HEK293 (cell line): ENCODE measurements around the gene ZNF606.

Source experiments
- EGR2 ChIP-seq: fragments of 450-650 bp; formaldehyde crosslinking; IDR thresholded peaks from 2 replicates; pipeline ENCODE4 v1.5.1; 2016; ENCODE audit warnings: low read depth, missing biosample characterization, missing genetic modification characterization
- HOXA7 ChIP-seq: sonication (generic); formaldehyde crosslinking; IDR thresholded peaks from 2 replicates; pipeline ENCODE4 v1.8.1; 2022; ENCODE audit warnings: missing genetic modification reagents, borderline replicate concordance
- MYNN ChIP-seq: fragments of 450-650 bp; formaldehyde crosslinking; IDR thresholded peaks from 2 replicates; pipeline ENCODE4 v1.5.1; 2016; ENCODE audit warnings: missing biosample characterization, missing genetic modification characterization, borderline replicate concordance
- OVOL3 ChIP-seq: fragments of 450-650 bp; formaldehyde crosslinking; IDR thresholded peaks from 2 replicates; pipeline ENCODE4 v1.5.1; 2016; ENCODE audit warnings: missing biosample characterization, missing genetic modification characterization
- SP2 ChIP-seq: fragments of 450-650 bp; formaldehyde crosslinking; IDR thresholded peaks from 2 replicates; pipeline ENCODE4 v1.5.1; 2016; ENCODE audit warnings: missing biosample characterization, missing genetic modification characterization
- ZBTB8A ChIP-seq: fragments of 450-650 bp; formaldehyde crosslinking; IDR thresholded peaks from 2 replicates; pipeline ENCODE4 v1.5.1; 2016; ENCODE audit warnings: missing biosample characterization, missing genetic modification characterization
- ZEB2 ChIP-seq: fragments of 450-650 bp; formaldehyde crosslinking; IDR thresholded peaks from 2 replicates; pipeline ENCODE4 v1.5.1; 2016; ENCODE audit warnings: missing biosample characterization, missing genetic modification characterization
- ZFP69B ChIP-seq: fragments of 450-650 bp; formaldehyde crosslinking; IDR thresholded peaks from 2 replicates; pipeline ENCODE4 v1.5.1; 2016; ENCODE audit warnings: missing biosample characterization, missing genetic modification characterization
- ZNF146 ChIP-seq: fragments of 450-650 bp; formaldehyde crosslinking; IDR thresholded peaks from 2 replicates; pipeline ENCODE4 v1.5.1; 2016; ENCODE audit warnings: missing biosample characterization, missing genetic modification characterization
- ZNF202 ChIP-seq: fragments of 450-650 bp; formaldehyde crosslinking; IDR thresholded peaks from 2 replicates; pipeline ENCODE4 v1.5.1; 2016; ENCODE audit warnings: missing biosample characterization, missing genetic modification characterization, borderline replicate concordance
- ZNF248 ChIP-seq: fragments of 450-650 bp; formaldehyde crosslinking; IDR thresholded peaks from 2 replicates; pipeline ENCODE4 v1.5.1; 2017; ENCODE audit warnings: missing biosample characterization, missing genetic modification characterization
- ZNF266 ChIP-seq: fragments of 450-650 bp; formaldehyde crosslinking; IDR thresholded peaks from 2 replicates; pipeline ENCODE4 v1.5.1; 2016; ENCODE audit warnings: missing biosample characterization, missing genetic modification characterization, low read depth
- ZNF335 ChIP-seq: fragments of 450-650 bp; formaldehyde crosslinking; conservative IDR thresholded peaks from 2 replicates; pipeline ENCODE4 v1.5.1; 2016; ENCODE audit warnings: missing biosample characterization, missing genetic modification characterization
- ZNF354C ChIP-seq: fragments of 450-650 bp; formaldehyde crosslinking; IDR thresholded peaks from 2 replicates; pipeline ENCODE4 v1.5.1; 2016; ENCODE audit warnings: missing biosample characterization, missing genetic modification characterization, low read depth, borderline replicate concordance
- ZNF37A ChIP-seq: fragments of 450-650 bp; IDR thresholded peaks from 2 replicates; pipeline ENCODE4 v1.5.1; 2018; ENCODE audit warnings: missing biosample characterization, missing genetic modification characterization
- ZNF416 ChIP-seq: fragments of 450-650 bp; formaldehyde crosslinking; IDR thresholded peaks from 2 replicates; pipeline ENCODE4 v1.5.1; 2016; ENCODE audit warnings: missing biosample characterization, missing genetic modification characterization
- ZNF423 ChIP-seq: fragments of 450-650 bp; formaldehyde crosslinking; IDR thresholded peaks from 2 replicates; pipeline ENCODE4 v1.5.1; 2016; ENCODE audit warnings: missing biosample characterization, missing genetic modification characterization
- ZNF433 ChIP-seq: fragments of 450-650 bp; formaldehyde crosslinking; IDR thresholded peaks from 2 replicates; pipeline ENCODE4 v1.5.1; 2016; ENCODE audit warnings: missing biosample characterization, missing genetic modification characterization, low read depth
- ZNF529 ChIP-seq: fragments of 450-650 bp; formaldehyde crosslinking; IDR thresholded peaks from 2 replicates; pipeline ENCODE4 v1.5.1; 2017; ENCODE audit warnings: missing genetic modification characterization, missing biosample characterization; ENCODE audit not compliant: insufficient replicate concordance
- ZNF530 ChIP-seq: fragments of 450-650 bp; formaldehyde crosslinking; IDR thresholded peaks from 2 replicates; pipeline ENCODE4 v1.5.1; 2016; ENCODE audit warnings: low read depth, missing biosample characterization, missing genetic modification characterization
- ZNF548 ChIP-seq: fragments of 450-650 bp; formaldehyde crosslinking; IDR thresholded peaks from 2 replicates; pipeline ENCODE4 v1.5.1; 2016; ENCODE audit warnings: missing biosample characterization, missing genetic modification characterization
- ZNF549 ChIP-seq: fragments of 450-650 bp; IDR thresholded peaks from 2 replicates; pipeline ENCODE4 v1.5.1; 2018; ENCODE audit warnings: missing biosample characterization, missing genetic modification characterization, mild to moderate bottlenecking, inconsistent platforms, moderate library complexity
- ZNF624 ChIP-seq: fragments of 450-650 bp; formaldehyde crosslinking; IDR thresholded peaks from 2 replicates; pipeline ENCODE4 v1.5.1; 2017; ENCODE audit warnings: missing biosample characterization, missing genetic modification characterization
- ZNF629 ChIP-seq: fragments of 450-650 bp; formaldehyde crosslinking; IDR thresholded peaks from 2 replicates; pipeline ENCODE4 v1.5.1; 2017; ENCODE audit warnings: missing biosample characterization, missing genetic modification characterization
- ZNF747 ChIP-seq: fragments of 450-650 bp; formaldehyde crosslinking; IDR thresholded peaks from 2 replicates; pipeline ENCODE4 v1.5.1; 2016; ENCODE audit warnings: missing biosample characterization, missing genetic modification characterization
- ZNF76 ChIP-seq: fragments of 450-650 bp; formaldehyde crosslinking; IDR thresholded peaks from 2 replicates; pipeline ENCODE4; 2016; ENCODE audit warnings: low read depth, missing biosample characterization, missing genetic modification characterization, borderline replicate concordance
- TF ChIP-seq, protein P1 (sequence below): fragments of 450-650 bp; formaldehyde crosslinking; IDR thresholded peaks from 2 replicates; pipeline ENCODE4; 2016; ENCODE audit warnings: missing biosample characterization, missing genetic modification characterization
- TF ChIP-seq, protein P2 (sequence below): fragments of 450-650 bp; formaldehyde crosslinking; IDR thresholded peaks from 2 replicates; pipeline ENCODE4 v1.5.1; 2016; ENCODE audit warnings: missing biosample characterization, missing genetic modification characterization
- TF ChIP-seq, protein P3 (sequence below): fragments of 450-650 bp; formaldehyde crosslinking; IDR thresholded peaks from 2 replicates; pipeline ENCODE4 v1.5.1; 2016; ENCODE audit warnings: missing biosample characterization, missing genetic modification characterization, borderline replicate concordance
- TF ChIP-seq, protein P4 (sequence below): fragments of 450-650 bp; formaldehyde crosslinking; IDR thresholded peaks from 2 replicates; pipeline ENCODE4 v1.5.1; 2017; ENCODE audit warnings: missing biosample characterization, missing genetic modification characterization
- TF ChIP-seq, protein P5 (sequence below): IDR thresholded peaks from 2 replicates; pipeline ENCODE4 v1.6.1; 2011; ENCODE audit warnings: mild to moderate bottlenecking, low read depth, low read length, borderline replicate concordance
- TF ChIP-seq, protein P6 (sequence below): fragments of 450-650 bp; formaldehyde crosslinking; IDR thresholded peaks from 2 replicates; pipeline ENCODE4 v1.5.1; 2017; ENCODE audit warnings: missing biosample characterization, mild to moderate bottlenecking, missing genetic modification characterization, moderate library complexity

The ZNF606 gene

DNA sequence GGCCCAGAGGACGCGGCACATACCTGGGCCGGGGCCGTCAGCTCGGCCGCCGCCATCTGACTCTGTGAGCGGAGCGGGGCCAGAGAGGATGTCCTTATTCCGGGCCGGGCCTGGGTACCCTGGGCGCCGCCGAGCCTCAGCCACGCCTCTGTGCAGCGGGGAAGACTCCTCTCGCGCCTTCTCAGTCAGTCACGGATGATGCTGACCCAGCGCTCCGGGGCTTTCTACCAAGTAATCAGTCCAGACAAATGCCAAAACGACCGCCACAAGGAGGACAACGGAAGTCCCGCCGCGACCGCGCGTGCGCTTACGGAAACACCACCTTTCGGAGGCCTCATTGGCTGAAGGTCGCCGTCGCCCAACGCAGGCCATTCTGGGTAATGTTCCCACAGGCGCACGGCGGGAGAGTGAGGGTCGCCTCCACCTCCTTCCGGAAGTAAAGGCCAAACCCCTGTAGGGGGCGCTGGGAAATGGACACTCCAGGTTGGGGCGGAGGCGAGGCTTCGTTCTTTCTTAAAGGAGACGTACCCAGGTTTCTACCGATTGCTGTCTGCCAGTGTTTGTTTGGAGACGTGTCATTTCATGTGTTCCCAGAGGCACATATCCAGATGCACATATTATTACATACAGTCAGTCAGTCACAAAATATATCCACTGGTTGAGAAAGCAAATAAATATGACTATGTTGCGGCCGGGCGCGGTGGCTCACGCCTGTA, 55.0 kb downstream of the ZNF606 start, which contains the start of gene ZNF256 (continued):
- TF ChIP-seq, protein P1, sequence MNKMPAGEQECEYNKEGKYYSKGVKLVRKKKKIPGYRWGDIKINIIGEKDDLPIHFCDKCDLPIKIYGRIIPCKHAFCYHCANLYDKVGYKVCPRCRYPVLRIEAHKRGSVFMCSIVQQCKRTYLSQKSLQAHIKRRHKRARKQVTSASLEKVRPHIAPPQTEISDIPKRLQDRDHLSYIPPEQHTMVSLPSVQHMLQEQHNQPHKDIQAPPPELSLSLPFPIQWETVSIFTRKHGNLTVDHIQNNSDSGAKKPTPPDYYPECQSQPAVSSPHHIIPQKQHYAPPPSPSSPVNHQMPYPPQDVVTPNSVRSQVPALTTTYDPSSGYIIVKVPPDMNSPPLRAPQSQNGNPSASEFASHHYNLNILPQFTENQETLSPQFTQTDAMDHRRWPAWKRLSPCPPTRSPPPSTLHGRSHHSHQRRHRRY (tag by site-specific recombination) = no peak
- TF ChIP-seq OVOL3 (no peak), ZFP69B (tag by site-specific recombination) (no peak), SP2 (tag by site-specific recombination) (peak; percentile 90), ZNF335 (tag by site-specific recombination) (peak; percentile 78), ZEB2 (tag by site-specific recombination) (0 out of 2 replicates have a peak, but pooled peaks have one; percentile 27), ZNF549 (no peak), ZNF76 (tag by site-specific recombination) (peak; percentile 95), ZNF629 (tag by site-specific recombination) (no peak), ZNF548 (tag by site-specific recombination) (no peak), ZBTB8A (tag by site-specific recombination) (no peak; the same call in 1 of the 2 replicates), MYNN (tag by site-specific recombination) (no peak), ZNF624 (tag by site-specific recombination) (no peak), ZNF747 (tag by site-specific recombination) (no peak), ZNF416 (tag by site-specific recombination) (no peak), ZNF146 (tag by site-specific recombination) (no peak), ZNF202 (tag by site-specific recombination) (no peak), ZNF248 (tag by site-specific recombination) (no peak), HOXA7 (CRISPR knock-in tag) (no peak), ZNF37A (tag by site-specific recombination) (no peak), ZNF354C (tag by site-specific recombination) (no peak), ZNF423 (tag by site-specific recombination) (no peak), ZNF529 (tag by site-specific recombination) (no peak), ZNF266 (tag by site-specific recombination) (no peak), EGR2 (no peak), ZNF530 (tag by site-specific recombination) (no peak), ZNF433 (tag by site-specific recombination) (no peak)
- TF ChIP-seq, protein P2, sequence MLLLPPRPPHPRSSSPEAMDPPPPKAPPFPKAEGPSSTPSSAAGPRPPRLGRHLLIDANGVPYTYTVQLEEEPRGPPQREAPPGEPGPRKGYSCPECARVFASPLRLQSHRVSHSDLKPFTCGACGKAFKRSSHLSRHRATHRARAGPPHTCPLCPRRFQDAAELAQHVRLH = peak; percentile 45; the same call in 1 of the 2 replicates
- TF ChIP-seq, protein P3, sequence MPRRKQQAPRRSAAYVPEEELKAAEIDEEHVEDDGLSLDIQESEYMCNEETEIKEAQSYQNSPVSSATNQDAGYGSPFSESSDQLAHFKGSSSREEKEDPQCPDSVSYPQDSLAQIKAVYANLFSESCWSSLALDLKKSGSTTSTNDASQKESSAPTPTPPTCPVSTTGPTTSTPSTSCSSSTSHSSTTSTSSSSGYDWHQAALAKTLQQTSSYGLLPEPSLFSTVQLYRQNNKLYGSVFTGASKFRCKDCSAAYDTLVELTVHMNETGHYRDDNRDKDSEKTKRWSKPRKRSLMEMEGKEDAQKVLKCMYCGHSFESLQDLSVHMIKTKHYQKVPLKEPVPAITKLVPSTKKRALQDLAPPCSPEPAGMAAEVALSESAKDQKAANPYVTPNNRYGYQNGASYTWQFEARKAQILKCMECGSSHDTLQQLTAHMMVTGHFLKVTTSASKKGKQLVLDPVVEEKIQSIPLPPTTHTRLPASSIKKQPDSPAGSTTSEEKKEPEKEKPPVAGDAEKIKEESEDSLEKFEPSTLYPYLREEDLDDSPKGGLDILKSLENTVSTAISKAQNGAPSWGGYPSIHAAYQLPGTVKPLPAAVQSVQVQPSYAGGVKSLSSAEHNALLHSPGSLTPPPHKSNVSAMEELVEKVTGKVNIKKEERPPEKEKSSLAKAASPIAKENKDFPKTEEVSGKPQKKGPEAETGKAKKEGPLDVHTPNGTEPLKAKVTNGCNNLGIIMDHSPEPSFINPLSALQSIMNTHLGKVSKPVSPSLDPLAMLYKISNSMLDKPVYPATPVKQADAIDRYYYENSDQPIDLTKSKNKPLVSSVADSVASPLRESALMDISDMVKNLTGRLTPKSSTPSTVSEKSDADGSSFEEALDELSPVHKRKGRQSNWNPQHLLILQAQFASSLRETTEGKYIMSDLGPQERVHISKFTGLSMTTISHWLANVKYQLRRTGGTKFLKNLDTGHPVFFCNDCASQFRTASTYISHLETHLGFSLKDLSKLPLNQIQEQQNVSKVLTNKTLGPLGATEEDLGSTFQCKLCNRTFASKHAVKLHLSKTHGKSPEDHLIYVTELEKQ (tag by site-specific recombination) = no peak
- TF ChIP-seq, protein P4, sequence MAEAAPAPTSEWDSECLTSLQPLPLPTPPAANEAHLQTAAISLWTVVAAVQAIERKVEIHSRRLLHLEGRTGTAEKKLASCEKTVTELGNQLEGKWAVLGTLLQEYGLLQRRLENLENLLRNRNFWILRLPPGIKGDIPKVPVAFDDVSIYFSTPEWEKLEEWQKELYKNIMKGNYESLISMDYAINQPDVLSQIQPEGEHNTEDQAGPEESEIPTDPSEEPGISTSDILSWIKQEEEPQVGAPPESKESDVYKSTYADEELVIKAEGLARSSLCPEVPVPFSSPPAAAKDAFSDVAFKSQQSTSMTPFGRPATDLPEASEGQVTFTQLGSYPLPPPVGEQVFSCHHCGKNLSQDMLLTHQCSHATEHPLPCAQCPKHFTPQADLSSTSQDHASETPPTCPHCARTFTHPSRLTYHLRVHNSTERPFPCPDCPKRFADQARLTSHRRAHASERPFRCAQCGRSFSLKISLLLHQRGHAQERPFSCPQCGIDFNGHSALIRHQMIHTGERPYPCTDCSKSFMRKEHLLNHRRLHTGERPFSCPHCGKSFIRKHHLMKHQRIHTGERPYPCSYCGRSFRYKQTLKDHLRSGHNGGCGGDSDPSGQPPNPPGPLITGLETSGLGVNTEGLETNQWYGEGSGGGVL (tag by site-specific recombination) = no peak
- TF ChIP-seq, protein P5, sequence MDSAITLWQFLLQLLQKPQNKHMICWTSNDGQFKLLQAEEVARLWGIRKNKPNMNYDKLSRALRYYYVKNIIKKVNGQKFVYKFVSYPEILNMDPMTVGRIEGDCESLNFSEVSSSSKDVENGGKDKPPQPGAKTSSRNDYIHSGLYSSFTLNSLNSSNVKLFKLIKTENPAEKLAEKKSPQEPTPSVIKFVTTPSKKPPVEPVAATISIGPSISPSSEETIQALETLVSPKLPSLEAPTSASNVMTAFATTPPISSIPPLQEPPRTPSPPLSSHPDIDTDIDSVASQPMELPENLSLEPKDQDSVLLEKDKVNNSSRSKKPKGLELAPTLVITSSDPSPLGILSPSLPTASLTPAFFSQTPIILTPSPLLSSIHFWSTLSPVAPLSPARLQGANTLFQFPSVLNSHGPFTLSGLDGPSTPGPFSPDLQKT = peak; percentile 60; the same call in 1 of the 2 replicates
- TF ChIP-seq, protein P6, sequence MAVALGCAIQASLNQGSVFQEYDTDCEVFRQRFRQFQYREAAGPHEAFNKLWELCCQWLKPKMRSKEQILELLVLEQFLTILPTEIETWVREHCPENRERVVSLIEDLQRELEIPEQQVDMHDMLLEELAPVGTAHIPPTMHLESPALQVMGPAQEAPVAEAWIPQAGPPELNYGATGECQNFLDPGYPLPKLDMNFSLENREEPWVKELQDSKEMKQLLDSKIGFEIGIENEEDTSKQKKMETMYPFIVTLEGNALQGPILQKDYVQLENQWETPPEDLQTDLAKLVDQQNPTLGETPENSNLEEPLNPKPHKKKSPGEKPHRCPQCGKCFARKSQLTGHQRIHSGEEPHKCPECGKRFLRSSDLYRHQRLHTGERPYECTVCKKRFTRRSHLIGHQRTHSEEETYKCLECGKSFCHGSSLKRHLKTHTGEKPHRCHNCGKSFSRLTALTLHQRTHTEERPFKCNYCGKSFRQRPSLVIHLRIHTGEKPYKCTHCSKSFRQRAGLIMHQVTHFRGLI (tag by site-specific recombination) = no peak
